ENCODE measurements around the gene IL17RE.
A peak's percentile ranks its signal among the peaks of the same experiment; 100 is the strongest.

Gene IL17RE

DNA sequence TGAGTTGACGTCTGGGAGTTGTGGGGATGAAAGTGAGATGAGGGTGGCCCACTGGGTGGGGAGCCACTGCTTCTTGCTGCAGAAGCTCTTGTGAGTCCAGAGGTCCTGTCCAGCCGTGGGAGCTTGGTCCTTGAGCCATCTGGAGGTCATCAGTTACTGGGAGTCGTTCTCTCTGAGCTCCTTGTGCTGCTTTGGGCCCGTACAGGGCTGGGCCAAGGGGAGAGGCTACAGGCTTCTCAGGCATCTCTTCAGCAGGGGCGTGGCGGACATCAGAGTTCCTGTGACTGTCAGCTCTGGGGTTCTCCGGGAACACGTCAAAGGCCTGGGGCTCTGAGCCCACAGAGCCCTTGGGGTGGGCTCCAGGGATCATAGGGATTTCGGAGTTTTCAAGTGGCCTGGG, 47.0 kb downstream of the IL17RE start:
- TF ChIP-seq, protein P1, sequence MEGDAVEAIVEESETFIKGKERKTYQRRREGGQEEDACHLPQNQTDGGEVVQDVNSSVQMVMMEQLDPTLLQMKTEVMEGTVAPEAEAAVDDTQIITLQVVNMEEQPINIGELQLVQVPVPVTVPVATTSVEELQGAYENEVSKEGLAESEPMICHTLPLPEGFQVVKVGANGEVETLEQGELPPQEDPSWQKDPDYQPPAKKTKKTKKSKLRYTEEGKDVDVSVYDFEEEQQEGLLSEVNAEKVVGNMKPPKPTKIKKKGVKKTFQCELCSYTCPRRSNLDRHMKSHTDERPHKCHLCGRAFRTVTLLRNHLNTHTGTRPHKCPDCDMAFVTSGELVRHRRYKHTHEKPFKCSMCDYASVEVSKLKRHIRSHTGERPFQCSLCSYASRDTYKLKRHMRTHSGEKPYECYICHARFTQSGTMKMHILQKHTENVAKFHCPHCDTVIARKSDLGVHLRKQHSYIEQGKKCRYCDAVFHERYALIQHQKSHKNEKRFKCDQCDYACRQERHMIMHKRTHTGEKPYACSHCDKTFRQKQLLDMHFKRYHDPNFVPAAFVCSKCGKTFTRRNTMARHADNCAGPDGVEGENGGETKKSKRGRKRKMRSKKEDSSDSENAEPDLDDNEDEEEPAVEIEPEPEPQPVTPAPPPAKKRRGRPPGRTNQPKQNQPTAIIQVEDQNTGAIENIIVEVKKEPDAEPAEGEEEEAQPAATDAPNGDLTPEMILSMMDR (IDR thresholded peaks at IDR 0.05; ENCODE audit: borderline replicate concordance, insufficient read depth, low read depth, low read length) = no peak

DNA sequence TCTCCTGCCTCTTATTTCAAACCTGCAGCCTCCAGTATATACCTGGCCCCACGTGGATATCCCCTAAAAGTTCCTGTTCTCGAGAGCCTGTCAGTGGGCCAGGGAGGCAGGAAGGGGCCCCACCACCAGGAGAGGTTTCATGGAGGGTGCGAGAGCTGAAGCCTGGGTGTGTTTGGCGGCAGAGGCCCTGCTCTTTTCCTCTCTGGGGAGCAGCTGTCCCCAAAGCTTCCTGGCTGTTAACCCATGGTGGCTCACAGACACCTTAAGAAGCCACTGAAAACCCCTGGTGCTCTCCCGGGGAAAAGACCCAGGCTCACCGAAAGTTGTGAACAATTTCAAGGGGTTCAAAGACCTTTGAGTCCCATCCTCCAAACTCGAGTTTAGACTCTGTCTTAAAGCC, 48.5 kb downstream of the IL17RE start:
- H3K4me3 ChIP-seq (ENCODE audit: low read depth, low read length) = peak overlapping the region; percentile 89
- TF ChIP-seq, protein P1 (IDR thresholded peaks at IDR 0.05; ENCODE audit: borderline replicate concordance, insufficient read depth, low read depth, low read length) = no peak

More for the DNA sequence above, 47.0 kb downstream of the IL17RE start:
- H3K4me3 ChIP-seq (ENCODE audit: low read depth, low read length) = no peak overlapping the region

DNA sequence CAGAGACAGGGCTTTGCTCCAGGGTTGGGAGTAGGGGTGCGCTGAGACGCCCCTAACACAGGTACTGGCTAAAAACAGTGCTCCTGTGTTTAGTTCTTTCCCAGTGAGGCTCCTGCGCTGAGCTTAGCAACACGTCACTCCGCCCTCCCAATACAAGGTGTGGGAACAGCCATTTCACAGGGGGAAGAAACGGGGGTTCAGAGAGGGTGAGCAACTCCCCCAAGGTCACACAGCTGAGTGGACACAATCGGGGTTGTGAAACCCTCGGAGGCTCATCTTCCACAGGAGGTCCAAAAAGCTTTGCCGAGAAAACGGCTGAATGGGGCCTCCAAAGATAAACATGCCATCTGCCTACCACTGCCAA, 48.9 kb downstream of the IL17RE start:
- TF ChIP-seq, protein P1 (IDR thresholded peaks at IDR 0.05; ENCODE audit: borderline replicate concordance, insufficient read depth, low read depth, low read length) = no peak
- peak overlapping the region; percentile 89 for H3K4me3 ChIP-seq (ENCODE audit: low read depth, low read length)

DNA sequence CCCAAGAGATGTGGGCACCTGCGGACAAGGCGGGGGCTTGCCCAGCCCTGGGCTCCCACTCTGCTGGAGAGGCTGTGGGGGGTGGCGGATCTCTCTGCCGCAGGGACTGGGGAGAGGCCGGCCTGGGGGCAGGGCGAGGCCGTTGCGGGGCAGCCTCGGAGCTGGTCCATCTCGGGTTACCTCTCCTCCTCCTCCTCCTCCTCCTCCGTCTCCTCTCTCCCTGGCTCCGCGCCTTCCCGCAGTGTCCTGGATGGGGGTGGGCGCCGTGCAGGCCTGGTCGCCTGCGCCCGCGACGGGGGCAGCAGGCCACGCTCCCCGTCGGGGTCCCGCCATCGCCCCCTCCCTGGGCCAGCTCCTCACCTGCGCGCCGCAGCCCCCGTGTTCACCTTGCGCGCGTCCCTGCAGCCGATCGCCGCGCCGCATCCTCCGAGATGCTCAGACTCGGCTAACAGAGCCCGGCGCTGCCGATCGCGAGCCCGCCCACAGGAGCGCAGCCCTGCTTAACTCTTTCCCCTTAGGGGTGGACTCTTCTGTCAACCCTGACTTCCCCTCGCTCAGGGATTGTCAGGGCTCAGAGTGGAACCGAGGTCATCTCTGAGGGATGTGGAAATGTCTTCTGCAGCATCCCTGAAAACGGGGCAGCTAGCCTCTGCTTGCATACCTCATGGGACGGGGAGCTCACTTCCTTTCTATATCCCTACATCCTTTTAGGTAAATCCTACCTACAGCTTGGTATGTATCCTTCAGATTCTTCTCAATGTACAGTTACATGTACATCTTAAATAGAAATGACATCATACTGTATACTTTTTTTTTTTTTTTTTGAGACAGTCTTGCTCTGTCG, 49.5 kb downstream of the IL17RE start, which contains the start of gene PRRT3:
TSS of gene PRRT3 (minus strand) at position 447 of the 844 bp plus-strand sequence. CDS start 2,293 bp downstream, outside the sequence.
- H3K4me3 ChIP-seq (ENCODE audit: low read depth, low read length) = peak within 1 kb of the TSS; percentile 89
- TF ChIP-seq, protein P1 (IDR thresholded peaks at IDR 0.05; ENCODE audit: borderline replicate concordance, insufficient read depth, low read depth, low read length) = no peak

DNA sequence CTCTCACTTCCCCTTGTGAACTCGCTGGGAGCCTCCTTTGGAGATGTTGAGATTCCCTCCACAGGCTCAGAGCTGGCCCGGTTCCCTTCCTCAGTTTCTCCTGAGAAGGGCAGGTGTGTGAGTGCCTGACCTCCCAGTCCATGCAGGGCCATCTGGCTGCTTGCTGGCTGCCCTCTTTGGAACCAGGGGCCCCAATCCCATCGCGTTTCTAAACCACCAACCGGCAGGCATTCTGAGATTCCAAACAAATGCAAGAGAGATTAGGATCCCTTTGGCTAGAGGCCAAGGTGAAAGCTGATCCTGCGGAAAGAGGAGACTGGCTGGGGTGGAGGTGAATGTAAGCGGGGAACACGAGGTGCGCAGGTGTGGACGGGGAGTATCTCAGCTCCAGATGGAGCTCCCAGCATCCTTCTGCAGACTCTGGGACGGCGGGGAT, 52.4 kb downstream of the IL17RE start:
- TF ChIP-seq, protein P1 (IDR thresholded peaks at IDR 0.05; ENCODE audit: borderline replicate concordance, insufficient read depth, low read depth, low read length) = no peak
- no peak overlapping the region for H3K4me3 ChIP-seq (ENCODE audit: low read depth, low read length)

DNA sequence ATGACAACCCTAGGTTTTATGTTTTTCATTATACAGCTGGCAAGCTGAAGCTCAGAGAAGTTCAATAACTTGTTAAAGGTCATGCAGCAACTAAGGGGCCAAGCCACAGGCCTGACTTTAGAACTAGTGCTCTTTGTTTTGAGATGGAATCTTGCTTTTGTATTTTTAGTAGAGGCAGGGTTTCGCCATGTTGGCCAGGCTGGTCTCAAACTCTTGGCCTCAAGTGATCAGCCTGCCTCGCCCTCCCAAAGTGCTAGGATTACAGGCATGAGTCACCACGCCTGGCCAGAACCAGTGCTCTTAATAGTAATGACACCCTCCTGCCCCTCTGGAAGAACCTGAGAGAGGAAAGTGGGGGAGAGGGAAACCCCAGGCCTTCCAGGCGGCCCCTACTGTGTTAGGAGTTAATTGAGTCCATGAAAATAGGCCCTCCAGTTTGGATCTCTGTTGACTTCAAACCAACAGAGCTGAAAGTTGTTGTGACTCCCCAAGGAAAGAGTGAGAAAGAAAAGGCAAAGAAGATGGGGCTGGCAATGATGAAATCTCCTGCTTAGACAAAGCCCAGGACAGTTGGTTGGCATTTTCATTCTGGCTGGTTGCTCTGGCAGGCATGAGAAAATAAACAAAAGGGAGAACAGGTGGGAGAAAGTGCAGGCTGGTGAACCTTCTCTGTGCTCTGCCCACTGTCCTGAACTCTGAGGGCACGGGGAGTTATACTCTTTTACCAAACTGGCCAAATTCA, 53.1 kb downstream of the IL17RE start:
- TF ChIP-seq, protein P1 (IDR thresholded peaks at IDR 0.05; ENCODE audit: borderline replicate concordance, insufficient read depth, low read depth, low read length) = no peak
- H3K4me3 ChIP-seq (ENCODE audit: low read depth, low read length) = no peak overlapping the region
